GM19324 (cell line): ENCODE results near the gene CACNA1C.

Experiments used
- ATAC-seq: cut with Tn5 transposase; IDR thresholded peaks from one replicate; pipeline ENCODE4 v1.9.1; 2021; ENCODE audit warnings: mild to moderate bottlenecking, moderate library complexity; ENCODE audit not compliant: unreplicated experiment, low FRiP score

The CACNA1C gene

DNA sequence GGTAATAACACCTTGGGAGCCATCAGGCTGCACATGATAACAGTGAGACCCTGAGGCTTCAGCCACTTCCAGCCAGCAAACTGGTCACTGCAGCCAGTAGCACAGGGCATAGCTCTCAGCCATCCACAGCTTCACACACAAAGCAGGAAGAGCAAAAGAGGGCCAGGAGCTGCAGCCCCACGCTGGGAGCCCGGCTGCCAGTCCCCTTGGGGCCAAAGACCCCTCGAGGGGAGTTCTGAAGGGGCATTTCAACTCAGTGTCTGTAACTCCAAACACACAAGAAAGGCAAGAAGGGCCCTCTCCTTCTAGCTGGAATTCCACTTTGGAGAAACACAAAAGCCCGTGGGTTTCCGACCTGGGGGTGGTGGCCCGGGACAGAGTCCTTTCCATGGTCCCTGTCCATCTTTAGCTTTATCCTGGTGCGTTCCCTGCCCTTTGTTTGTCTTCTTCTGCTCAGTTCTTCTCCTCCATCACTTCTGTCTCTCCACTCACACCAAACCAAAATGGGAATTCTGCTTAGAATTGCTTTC lies 590.2 kb downstream of the CACNA1C start:
- no peak for ATAC-seq

DNA sequence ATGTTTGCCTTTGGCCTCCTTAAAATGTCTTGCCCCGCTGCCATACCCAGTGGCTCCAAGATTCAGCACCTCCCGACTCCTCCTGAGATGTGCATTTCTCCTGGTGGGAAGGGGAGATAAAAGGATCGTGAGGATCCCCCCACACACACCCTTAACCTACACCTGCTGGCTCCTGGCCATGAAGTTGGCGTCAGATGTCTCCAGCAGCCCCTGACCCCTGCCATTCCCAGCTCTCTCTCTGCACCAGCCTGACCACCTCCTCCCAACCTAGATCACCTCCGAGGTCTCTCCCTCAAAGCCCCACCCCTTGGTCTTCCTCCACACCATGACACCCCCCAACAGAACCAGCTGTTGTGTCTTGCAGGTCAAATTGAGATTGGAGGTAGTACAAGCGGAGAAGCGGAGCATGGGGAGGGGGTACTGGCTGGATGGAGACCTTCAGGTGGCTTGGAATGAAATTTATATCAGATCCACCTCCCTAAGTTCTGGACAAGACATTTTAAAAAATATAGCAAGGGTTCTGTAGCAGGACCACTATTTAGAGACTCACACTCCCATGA lies 590.9 kb downstream of the CACNA1C start:
- ATAC-seq = no peak

DNA sequence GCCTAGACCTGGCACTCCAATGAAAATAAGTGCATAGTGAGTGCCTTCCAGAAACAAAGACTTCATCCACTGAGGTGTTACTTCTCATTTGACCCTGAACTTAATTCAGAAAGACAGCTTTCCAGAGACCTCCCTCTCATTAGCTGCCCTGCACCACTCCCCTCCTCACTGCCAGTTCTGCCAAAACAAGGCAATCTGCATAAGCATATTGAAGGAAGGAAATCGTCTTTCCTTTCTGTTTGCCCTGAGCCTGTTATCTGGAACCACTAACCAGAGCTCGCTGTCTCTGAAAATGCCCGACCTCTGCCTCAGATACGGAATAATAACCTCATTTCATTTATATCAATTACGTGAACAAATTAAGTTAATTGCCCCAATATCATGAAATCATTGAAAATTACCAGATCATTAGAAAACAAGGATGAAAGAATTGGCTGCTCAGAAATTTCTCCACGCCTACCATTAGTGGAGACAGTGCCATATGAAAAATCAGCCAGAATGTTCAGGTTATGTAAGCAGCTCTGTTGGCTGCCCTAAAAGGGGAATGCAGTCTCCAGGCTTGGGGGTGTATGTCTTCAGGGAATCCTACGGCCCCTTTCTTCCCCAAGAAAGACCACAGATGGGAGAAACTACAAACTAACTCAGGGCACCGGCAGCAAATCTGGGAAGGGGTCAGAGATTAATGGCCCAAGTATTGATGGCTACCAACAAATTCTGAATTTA lies 592.1 kb downstream of the CACNA1C start:
- no peak for ATAC-seq

DNA sequence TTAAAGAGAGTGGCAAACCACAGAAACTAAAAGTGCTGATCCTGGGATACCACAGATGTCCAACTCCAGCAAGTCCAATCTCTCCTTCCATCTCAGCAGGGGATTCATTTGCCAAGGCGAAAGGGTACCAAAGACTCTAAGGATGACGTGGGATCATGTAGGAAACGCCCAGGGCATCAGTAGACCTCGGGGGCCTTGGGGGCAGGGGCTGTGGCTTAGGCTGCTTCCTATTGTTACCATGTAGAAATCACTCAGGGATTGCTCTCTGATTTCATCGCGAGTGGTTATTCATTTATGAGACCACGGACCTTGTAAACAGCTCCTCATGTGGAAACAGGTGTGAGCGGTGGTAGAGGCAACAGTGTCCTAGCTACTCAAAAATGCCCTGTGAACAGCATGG lies 592.7 kb downstream of the CACNA1C start:
- ATAC-seq = no peak

DNA sequence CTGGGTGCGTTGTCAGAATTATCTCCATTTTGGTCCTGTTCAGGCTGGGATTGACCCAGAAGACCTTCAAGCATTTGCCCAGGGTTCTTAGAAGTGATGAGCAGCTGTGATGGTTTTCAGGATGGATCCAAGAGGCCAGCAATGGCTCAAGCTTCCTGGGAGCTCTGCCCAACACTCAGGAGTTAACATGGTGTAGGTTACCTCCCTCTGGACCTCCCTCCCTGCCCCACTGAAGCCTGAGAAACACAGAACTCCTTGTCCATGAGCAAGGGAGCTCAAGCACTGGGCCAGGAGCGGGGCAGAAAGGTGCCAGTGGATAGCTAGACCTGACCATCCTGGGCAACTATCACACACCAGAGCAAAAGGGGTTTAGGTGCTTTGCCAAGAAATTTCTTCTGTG lies 593.6 kb downstream of the CACNA1C start:
- ATAC-seq = no peak

DNA sequence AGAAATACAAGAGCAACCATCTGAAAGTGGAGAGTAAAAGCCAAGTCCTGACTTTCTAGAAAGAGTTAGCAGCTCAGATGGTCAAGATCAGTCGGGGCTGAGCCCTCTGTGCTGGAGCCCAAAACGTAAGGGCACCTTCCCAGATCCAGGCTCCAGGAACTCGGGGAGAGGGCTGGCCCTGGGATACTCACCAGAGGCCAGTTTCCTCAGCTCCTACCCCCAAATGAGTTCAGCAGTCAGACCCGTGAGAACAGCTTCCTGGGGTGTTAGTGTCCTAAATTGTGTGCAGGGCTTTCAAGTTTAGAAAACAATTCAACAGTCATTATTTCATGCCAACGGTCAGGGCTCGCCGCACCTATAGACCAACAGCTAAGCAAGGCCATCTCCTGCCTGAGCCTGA lies 594.4 kb downstream of the CACNA1C start:
- ATAC-seq = no peak

DNA sequence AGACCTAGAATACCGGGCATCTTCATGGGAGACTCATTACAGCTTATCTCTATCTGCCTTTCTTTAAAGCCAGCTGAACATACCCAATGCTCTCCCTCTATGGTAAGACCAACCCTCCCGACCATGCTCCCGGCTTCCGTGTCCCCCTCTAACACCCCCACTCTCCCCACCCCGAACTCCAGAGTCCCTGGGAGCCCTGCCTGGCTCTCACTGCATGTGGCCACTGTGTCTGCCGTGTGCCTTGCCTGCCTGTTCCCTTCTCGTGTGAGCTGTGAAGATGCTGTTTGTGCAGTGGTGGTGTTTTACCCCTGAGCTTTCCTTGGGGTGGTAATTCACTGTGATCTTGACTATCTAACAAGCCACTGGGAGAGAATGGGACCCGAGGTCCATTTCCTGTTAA lies 595.6 kb downstream of the CACNA1C start:
- no peak for ATAC-seq

DNA sequence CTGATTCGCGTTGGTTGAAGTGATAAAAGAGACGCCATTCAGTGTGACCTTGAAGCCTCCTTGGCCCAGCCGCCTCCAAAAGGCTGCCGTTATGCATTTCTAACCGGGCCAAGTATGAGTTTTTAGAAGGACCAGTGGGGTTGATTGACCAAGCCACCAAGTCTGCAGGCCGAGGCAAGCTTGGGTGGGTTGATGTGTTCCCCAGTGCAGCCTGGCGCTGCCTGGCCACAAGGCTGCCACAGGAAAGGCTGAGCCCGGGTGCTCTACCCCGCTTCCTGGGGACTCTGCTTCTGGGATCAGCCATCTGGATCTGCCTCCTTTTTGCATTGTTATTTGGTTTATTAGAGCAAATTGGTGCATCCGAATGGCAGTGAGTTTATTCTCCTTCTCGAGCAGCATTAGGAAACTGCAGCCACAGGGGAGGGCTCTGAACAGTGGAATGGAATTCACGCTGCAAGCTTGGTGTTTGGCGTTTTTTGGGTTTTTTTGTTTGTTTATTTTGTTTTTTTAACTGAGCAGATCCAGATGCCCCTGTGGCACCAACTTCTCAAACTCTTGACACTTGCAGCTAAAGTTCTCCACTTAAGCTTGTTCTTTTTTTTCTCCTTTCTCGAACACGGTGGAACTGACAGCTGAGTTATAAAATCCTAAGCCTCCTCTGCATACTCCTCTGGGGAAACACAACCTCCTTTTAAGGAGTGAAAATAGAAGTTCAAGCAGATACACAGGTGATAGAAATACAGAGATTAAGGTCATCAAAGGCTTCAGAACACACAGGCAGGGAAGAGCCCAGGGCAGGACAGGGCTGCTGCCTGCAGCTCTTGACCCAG lies 596.6 kb downstream of the CACNA1C start:
- no peak for ATAC-seq

DNA sequence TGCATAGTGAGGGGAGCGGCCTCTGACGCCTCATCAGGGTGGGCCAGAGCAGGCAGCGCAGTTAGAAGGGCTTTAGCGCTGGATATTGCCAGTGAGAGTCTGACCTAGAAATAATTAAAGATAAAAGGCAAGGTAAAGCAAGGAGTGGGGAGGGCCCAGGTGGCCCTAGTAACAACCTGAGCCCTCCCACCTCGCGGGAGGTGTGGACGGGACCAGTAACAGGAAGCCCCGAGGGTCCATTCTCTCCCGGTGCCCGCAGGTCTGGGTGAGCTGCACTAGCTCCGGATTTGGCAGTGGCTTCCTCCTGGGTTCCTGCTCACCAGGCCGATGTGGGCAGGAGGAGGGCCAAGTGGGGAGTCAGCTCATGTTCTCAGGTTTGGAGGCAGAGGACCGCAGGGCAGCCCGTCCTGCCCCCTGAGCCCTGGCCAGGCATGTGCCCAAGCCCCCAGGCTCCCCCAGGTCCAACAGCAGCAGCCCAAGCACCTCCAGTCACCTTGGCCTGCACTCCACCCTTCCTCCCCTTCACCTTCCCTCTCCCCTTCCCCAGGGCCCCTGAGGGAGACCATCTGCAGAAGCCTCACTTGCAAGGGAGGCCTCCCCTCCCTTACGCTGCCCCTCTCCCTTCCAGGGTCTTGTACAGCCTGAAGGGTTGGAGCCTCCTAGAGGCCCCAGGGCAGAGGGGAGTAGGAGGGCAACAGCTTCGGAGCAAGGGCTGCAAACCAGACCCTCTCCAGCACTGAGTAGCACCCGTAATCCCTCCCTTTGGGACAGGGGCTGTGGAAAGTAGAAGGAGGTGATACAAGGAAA lies 597.7 kb downstream of the CACNA1C start:
- no peak for ATAC-seq

DNA sequence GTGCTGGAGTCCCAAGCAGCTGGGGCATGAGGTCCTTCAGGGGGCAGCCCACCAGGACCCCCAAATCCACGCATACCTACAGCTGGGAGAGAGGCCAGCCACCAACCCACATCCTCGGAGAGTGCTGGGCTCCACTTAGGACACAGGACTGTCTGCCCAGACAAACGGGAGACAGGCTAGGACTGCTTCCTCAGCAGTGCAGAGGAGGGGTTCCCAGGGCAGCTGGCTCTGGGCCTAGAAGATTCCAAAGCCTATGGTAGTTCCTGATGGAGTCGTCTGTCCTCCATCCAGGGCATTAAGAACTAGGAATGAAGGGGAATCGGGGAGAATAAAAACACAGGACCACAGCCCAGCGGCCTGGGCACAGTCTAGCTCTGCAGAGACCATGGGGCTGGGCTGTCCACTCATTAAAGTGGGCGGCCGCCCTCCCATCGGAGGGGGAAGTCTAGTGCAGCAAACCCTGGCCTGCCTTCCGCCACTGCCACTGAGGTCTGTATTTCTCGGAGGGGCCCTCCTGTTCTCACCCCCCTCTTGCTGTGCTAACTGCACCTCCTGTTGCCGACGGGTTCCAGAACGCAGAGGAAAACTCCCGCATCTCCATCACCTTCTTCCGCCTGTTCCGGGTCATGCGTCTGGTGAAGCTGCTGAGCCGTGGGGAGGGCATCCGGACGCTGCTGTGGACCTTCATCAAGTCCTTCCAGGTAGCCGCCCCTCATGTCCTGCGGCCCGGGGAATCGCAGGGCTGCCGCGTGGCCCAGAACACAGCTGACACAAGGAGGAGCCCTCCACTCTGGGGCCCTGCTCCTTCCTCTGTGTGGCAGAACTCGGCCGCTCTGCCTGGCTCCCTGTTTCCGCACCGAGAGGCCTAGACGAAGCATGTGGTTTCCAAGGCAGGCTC lies 598.5 kb downstream of the CACNA1C start:
- ATAC-seq = no peak

DNA sequence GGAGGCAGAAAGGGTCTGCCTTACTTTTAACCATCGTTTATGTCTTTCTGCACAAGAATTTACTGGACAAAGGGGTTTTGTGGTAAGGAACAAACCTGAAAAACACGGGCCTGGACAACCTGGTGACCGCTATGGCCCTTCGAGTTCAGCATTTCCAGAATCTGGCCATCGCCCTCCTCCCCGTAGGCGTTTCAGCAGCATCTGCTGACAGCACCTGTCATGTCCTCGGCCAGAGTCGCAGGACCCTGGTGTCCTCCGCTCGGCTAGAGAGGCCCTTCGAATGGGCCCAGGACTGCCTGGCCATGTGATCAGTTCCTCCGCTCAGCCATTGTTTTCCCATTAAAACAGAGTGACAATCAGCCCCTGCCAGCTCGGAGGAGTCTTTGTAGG lies 599.2 kb downstream of the CACNA1C start:
- no peak for ATAC-seq

DNA sequence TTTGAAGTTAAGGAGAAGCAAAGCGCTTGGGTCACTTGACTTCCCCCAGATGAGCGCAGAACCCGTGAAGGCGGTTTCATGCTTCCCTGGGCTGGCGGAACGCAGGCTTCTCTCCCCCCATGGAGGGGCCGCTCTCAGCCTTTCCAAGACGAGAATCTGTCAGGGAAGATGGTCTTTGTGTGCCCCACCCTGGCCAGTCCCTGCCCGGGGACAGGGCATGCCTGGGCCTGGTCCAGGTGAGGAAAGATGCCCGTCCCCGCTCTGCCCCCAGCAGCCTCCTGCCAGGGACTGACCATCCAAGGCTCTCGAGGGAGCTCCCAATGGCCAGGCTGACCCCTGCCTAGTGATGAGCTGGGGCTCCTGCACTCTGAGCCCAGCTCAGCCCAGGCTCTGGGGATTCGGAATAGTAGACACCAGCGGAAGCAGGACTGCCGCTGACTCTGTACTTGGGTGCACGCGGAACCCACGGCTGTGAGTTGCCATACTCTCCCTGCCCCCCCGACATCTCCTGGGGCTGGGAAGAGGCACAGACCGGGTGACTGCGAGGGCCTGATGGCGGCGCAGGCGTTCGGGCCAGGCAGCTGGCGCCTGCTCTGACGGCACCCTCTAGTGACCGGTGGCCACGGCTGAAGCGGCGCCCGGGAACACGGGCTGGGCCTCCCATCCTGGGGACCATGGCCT lies 599.8 kb downstream of the CACNA1C start:
- no peak for ATAC-seq

DNA sequence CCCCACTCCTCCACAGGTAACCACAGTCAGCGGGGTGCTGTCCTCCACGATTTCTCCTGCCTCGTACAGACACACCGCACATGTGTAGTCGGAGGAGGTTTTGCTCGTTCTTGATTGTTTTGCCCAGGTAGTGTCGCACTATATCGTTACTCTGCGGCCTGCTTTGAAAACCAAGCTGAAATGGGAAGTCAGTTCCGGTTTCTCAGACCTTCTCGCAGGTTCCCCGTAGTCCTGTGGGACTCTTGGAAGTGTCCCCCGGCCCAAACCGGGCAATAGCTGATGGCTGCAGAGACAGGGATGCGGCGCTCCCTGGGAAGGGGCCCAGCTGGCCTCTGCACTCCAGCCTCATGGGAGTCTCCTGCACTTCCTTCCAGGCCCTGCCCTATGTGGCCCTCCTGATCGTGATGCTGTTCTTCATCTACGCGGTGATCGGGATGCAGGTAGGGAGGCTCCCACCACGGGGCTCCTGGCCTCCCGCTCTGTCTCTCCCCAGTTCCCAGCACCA lies 600.7 kb downstream of the CACNA1C start:
- no peak for ATAC-seq

DNA sequence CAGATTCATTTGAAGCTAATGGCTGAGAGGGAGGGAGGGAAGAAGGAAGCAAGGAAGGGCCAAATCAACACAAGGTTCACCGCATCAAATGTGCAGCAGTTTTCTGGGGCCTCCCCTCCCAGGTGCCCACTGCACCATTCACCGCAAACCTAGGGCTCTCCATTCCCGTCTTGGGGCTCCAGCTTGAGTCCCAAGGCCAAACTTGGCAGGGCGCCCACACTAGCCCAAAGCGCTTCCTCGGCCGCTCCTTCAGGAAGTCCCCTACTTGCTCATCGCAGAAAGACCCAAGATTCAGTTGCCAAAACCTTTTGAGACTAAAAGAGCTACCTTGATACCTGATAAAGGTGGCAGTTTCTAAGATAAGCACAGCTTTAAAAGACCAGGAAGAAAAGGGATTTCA lies 601.5 kb downstream of the CACNA1C start:
- no peak for ATAC-seq

DNA sequence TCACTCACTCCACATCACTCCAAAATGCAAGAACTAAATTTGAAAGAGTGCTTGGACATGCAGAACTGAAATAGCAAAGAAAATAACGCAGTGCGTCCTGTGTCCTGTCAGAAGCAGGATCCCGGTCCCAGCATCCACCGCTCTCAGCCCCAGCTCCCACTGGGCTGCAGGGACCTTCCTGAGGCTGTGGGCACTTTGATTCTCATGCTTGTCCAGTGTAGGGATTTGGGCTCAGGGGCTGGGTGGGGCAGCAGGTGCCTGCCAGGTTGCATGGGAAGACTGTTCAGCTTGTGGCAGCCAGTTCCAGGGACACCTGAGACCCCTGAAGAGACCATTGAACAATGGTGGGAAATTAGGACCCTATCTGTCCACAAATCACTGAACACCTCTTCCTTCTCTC lies 602.0 kb downstream of the CACNA1C start:
- ATAC-seq = no peak

DNA sequence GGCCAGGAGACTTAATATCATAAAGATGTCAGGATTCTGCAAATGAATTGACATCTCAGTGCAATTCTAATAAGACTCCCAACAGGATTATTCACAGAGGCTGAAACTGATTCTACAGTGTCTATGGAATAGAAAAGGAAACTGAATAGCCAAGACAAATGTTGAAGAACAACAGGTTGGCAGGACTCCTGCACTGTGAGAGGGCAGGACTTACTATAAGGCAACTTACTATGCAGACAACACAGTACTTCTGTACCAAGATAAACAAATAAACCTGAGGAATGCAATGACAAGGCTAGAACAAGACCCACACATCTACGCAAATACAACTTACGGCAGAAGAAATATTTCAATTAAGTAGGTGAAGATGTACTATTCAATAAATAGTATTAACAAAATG lies 609.7 kb downstream of the CACNA1C start:
- ATAC-seq = no peak

DNA sequence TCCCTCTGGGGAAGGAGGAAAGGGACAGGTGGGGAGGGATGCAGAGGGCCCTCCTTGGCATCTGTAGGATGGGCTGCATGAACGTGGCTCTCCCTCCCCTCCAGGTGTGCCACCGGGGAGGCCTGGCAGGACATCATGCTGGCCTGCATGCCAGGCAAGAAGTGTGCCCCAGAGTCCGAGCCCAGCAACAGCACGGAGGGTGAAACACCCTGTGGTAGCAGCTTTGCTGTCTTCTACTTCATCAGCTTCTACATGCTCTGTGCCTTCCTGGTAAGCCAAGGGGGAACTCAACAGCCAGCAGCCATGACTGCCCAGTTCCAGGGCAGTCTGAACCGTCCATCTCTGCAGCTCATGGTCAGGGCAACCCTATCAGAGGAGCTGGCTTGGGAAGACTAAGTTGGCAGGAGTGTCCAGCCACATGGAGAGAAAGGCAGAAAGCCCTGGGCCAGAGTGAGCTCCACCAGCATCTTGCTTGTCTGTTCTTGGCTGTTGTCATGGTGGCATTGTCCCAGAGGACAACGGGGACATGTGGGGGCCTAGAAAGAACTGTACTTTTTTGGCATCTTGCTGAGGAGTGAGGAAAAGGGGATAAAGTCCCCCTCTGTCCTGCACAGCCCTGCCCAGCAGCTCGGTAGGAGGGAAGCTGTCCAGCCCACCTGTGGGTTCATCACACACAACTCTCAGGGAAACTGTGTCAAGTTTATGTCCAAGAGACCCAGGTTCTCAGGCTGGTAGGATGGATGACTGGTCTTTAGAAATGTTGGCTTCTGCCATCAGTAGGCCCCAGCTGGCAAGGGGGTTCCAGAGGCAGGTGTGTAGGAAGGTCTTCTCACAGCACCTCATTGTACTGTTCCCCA lies 612.2 kb downstream of the CACNA1C start:
- no peak for ATAC-seq

DNA sequence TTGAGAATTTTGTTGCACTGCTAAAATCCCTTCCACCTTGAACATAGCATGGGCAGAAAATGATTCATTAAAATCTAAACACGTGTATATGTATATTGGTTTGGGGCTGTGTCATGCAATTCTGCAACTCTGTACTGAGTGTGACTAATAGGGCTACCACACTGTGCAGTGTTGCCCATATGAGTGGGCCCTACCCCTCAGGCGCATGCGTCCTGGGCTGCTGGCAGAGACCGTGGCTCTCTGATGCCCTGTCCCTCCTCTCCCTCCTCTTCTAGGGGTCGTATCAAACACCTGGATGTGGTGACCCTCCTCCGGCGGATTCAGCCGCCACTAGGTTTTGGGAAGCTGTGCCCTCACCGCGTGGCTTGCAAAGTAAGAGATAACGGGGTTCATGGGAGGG lies 613.6 kb downstream of the CACNA1C start:
- ATAC-seq = no peak
